Smooth muscle cell (in vitro differentiated cells): Measurements from ENCODE around the gene KCP. TPM values are rescaled to one million over a fixed set of nuclear protein-coding genes. Genes with fewer than 3 reads are reported as not detected.

Experiments
- DNase-seq: peaks from one replicate; lab custom pipeline; 2025; ENCODE audit not compliant: unreplicated experiment; lab: John Stamatoyannopoulos, UW
- H2AFZ ChIP-seq: fragments of 200-600 bp; sonication (generic); 2 replicates; pipeline ENCODE4 v1.6.0; 2016; ENCODE audit warnings: antibody characterized with exemption, low read depth, mild to moderate bottlenecking
- H3F3A ChIP-seq: fragments of 200-600 bp; sonication (generic); 2 replicates; pipeline ENCODE4 v1.6.0; 2017; ENCODE audit warnings: antibody characterized with exemption, low read depth
- H3K27ac ChIP-seq: fragments of 200-600 bp; sonication (generic); 2 replicates; pipeline ENCODE4 v1.5.1; 2016; ENCODE audit warnings: low read depth, mild to moderate bottlenecking
- H3K27me3 ChIP-seq: fragments of 200-600 bp; sonication (generic); 2 replicates; pipeline ENCODE4 v1.6.1; 2016; ENCODE audit warnings: low read depth, mild to moderate bottlenecking
- H3K36me3 ChIP-seq: fragments of 200-600 bp; sonication (generic); 2 replicates; pipeline ENCODE4 v1.5.1; 2016; ENCODE audit warnings: low read depth
- H3K4me1 ChIP-seq: fragments of 200-600 bp; sonication (generic); 2 replicates; pipeline ENCODE4 v1.5.1; 2016; ENCODE audit warnings: low read depth
- H3K4me2 ChIP-seq: fragments of 200-600 bp; sonication (generic); 2 replicates; pipeline ENCODE4 v1.6.0; 2016; ENCODE audit warnings: mild to moderate bottlenecking
- H3K4me3 ChIP-seq: fragments of 200-600 bp; sonication (generic); 2 replicates; pipeline ENCODE4 v1.5.1; 2016; ENCODE audit warnings: mild to moderate bottlenecking
- H3K79me2 ChIP-seq: fragments of 200-600 bp; sonication (generic); 2 replicates; pipeline ENCODE4 v1.6.0; 2016; ENCODE audit warnings: low read depth, mild to moderate bottlenecking
- H3K9ac ChIP-seq: fragments of 200-600 bp; sonication (generic); 2 replicates; pipeline ENCODE4 v1.6.0; 2016; ENCODE audit warnings: low read depth
- H3K9me3 ChIP-seq: fragments of 200-600 bp; sonication (generic); replicated peaks from 2 replicates; pipeline ENCODE4 v1.5.1; 2016; ENCODE audit warnings: low read depth
- H4K20me1 ChIP-seq: fragments of 200-600 bp; sonication (generic); 2 replicates; pipeline ENCODE4 v1.6.0; 2016; ENCODE audit warnings: low read depth
- WGBS: methylation state at CpG from one replicate; pipeline ENCODE4 v1.1.7; 2016; ENCODE audit warnings: low lambda C conversion rate; 5-methylcytosine and 5-hydroxymethylcytosine counted together
- polyA plus RNA-seq: library from polyadenylated mRNA; unstranded; fragments of >200 nt; fragmentation: Nextera tagmentation; extraction: Ambion mirVana; gene quantifications from 2 replicates; pipeline ENCODE4 v1.2.1, GENCODE V29; 2016
- total RNA-seq: library from RNA; depleted of rRNA; stranded (reverse); fragments of >200 nt; gene quantifications from 2 replicates; pipeline ENCODE4 v1.2.3, GENCODE V29; 2014
- TF ChIP-seq, protein P1 (sequence below): fragments of 200-600 bp; sonication (generic); IDR thresholded peaks from 2 replicates; pipeline ENCODE4 v1.5.1; 2017; ENCODE audit warnings: borderline replicate concordance, mild to moderate bottlenecking, antibody characterized with exemption; ENCODE audit not compliant: insufficient read depth, poor library complexity, severe bottlenecking

KCP gene
- total and polyA plus RNA-seq, 2 experiments from 2014 or later: 0.99 to 4.5 TPM

GRCh38 chr7:128920913-128921582, 10.5 kb upstream of the KCP start:
- Histone ChIP-seq H3K4me3 (no peak overlapping the region), H3K27me3 (peaks cover 47% of the 10 kb centered on the region), H3K9ac (no peak overlapping the region), H3K4me1 (peaks cover 4% of the 10 kb centered on the region), H3F3A (no peaks in the 10 kb centered on the region), H3K9me3 (no peaks in the 10 kb centered on the region), H2AFZ (no peak overlapping the region), H3K36me3 (no peaks in the 10 kb centered on the region), H4K20me1 (no peaks in the 10 kb centered on the region), H3K4me2 (no peak overlapping the region), H3K27ac (no peak overlapping the region), H3K79me2 (no peaks in the 10 kb centered on the region)
- TF ChIP-seq, protein P1, sequence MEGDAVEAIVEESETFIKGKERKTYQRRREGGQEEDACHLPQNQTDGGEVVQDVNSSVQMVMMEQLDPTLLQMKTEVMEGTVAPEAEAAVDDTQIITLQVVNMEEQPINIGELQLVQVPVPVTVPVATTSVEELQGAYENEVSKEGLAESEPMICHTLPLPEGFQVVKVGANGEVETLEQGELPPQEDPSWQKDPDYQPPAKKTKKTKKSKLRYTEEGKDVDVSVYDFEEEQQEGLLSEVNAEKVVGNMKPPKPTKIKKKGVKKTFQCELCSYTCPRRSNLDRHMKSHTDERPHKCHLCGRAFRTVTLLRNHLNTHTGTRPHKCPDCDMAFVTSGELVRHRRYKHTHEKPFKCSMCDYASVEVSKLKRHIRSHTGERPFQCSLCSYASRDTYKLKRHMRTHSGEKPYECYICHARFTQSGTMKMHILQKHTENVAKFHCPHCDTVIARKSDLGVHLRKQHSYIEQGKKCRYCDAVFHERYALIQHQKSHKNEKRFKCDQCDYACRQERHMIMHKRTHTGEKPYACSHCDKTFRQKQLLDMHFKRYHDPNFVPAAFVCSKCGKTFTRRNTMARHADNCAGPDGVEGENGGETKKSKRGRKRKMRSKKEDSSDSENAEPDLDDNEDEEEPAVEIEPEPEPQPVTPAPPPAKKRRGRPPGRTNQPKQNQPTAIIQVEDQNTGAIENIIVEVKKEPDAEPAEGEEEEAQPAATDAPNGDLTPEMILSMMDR: no peak
- WGBS: 81% methylated on average over 13 of the region's 13 CpGs
- DNase-seq: no peak

- DNase-seq: no peak
- no peak overlapping the region for H3K9ac ChIP-seq
- H3F3A ChIP-seq: no peaks in the 10 kb centered on the region
- H2AFZ ChIP-seq: no peak overlapping the region
- H4K20me1 ChIP-seq: no peaks in the 10 kb centered on the region
- 60% methylated on average over 14 of the region's 14 CpGs for WGBS
- H3K79me2 ChIP-seq: no peaks in the 10 kb centered on the region
- peaks cover 4% of the 10 kb centered on the region for H3K4me1 ChIP-seq
- H3K4me2 ChIP-seq: no peak overlapping the region
- TF ChIP-seq, protein P1: no peak
- H3K9me3 ChIP-seq: no peaks in the 10 kb centered on the region
- peaks cover 56% of the 10 kb centered on the region for H3K27me3 ChIP-seq
- no peak overlapping the region for H3K27ac ChIP-seq
- no peaks in the 10 kb centered on the region for H3K36me3 ChIP-seq
- no peak overlapping the region for H3K4me3 ChIP-seq
Measured at GRCh38 chr7:128919881-128920799, 9.6 kb upstream of the KCP start.

- no peak overlapping the region for H2AFZ ChIP-seq
- TF ChIP-seq, protein P1: no peak
- H3K27ac ChIP-seq: no peak overlapping the region
- H3K4me2 ChIP-seq: no peak overlapping the region
- no peak overlapping the region for H3K9ac ChIP-seq
- no peak for DNase-seq
- WGBS: 91% methylated on average over 6 of the region's 6 CpGs
- H3F3A ChIP-seq: no peaks in the 10 kb centered on the region
- H3K4me3 ChIP-seq: no peak overlapping the region
- no peaks in the 10 kb centered on the region for H3K79me2 ChIP-seq
- peaks cover 65% of the 10 kb centered on the region for H3K27me3 ChIP-seq
- H3K4me1 ChIP-seq: peaks cover 4% of the 10 kb centered on the region
- H3K36me3 ChIP-seq: no peaks in the 10 kb centered on the region
- no peaks in the 10 kb centered on the region for H3K9me3 ChIP-seq
- H4K20me1 ChIP-seq: no peaks in the 10 kb centered on the region
Measured at GRCh38 chr7:128919241-128919640, 8.7 kb upstream of the KCP start.
